Mucosa of descending colon (tissue), 3 donors: Measurements from ENCODE around the gene CRIP1. TPM values are rescaled to one million over a fixed set of nuclear protein-coding genes. Genes with fewer than 3 reads are reported as not detected.
A peak's percentile ranks its signal among the peaks of the same experiment; 100 is the strongest.

Source experiments
- ATAC-seq: fragments of 200-7000 bp; cut with Tn5 transposase; one replicate; pipeline ENCODE4 v1.9.1; 2020; ENCODE audit warnings: mild to moderate bottlenecking, moderate library complexity
- DNase-seq, 3 donors: peaks; one replicate each; pipeline ENCODE4 v3.0.0-alpha.2; 2020
- H3K36me3 ChIP-seq: fragments of 200-600 bp; one replicate; pipeline ENCODE4 v1.8.0; 2021; ENCODE audit warnings: low read depth, mild to moderate bottlenecking
- H3K4me1 ChIP-seq: fragments of 200-600 bp; one replicate; pipeline ENCODE4 v1.8.0; 2021; ENCODE audit warnings: low read depth, mild to moderate bottlenecking
- H3K4me3 ChIP-seq: fragments of 200-600 bp; one replicate; pipeline ENCODE4 v1.8.0; 2021; ENCODE audit warnings: mild to moderate bottlenecking
- H3K9me3 ChIP-seq: fragments of 200-600 bp; one replicate; pipeline ENCODE4 v1.8.0; 2021; ENCODE audit warnings: mild to moderate bottlenecking
- intact Hi-C, 2 donors: fragments of 100-400 bp; cut with DNase I in 1 of 2; cut with micrococcal nuclease in 1 of 2; formaldehyde crosslinking; loops; one replicate each; pipeline versions ENCODE4 v1.11.0 to v1.11.1; 2022; cut with DNase I, micrococcal nuclease
- total RNA-seq, 3 donors: library from RNA; stranded (reverse); fragmentation: NEBNext Ultra II Directional in 2 of 3; extraction: Animal tissue kit (Norgen Biotek cat#: 25700) in 2 of 3; gene quantifications; one replicate each; pipeline versions ENCODE4 v1.2.1 to v1.2.4, GENCODE V29; 2021 to 2023
- TF ChIP-seq, protein P1 (sequence below): fragments of 200-600 bp; IDR thresholded peaks from one replicate; pipeline ENCODE4 v1.8.0; 2022; ENCODE audit warnings: antibody characterized with exemption, mild to moderate bottlenecking
- donor health status: DM: no; HTN: no; CAD: no; lungs with moderate emphysema.
- donor health status: DM: no; HTN: no; CAD: no.
- donor health status: DM: no; HTN: yes; CAD: no.

Gene CRIP1
- total RNA-seq, 3 donors from 2014 or later: 41.3 to 144 (median 142) TPM

DNA sequence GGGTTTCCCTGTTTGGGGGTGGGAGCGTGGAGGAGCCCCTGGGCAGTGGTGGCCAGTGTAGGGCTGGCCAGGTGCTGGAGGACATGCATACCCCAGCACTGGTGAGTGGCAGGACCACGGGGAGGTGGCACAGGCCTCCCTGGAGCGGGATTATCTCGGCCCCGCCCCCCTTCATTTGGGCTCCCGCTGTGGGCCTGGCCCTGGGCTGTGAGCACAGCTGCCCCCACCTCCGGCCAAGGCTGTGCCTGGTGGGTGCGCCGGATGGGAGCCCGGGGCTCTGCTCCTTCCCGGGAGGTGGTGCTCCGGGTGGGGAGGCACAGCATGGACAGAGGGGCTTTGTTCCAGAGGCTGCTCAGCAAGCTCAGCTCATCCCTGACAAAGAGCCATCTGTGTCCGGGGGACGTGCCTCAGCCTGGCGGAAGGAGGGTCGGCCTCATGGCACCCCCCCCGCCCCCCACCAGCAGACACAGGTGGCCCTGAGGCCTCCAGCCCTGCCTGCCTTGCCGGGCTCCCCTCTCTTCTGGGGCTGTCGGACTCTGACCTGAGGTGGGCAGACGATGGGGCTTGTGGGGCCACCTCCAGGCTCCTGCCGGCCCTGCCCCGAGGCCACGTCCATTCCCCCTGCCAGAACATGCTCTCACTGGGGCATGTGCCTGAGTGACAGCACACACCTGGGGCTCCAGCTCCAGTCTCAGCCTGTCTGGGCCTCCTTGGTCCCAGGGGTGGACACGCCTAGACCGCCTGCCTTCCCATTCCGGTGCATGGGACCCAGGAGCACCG, 12.8 kb downstream of the CRIP1 start:
- intact Hi-C loops: no loop called here
- H3K4me3 ChIP-seq: no peak overlapping the region
- H3K9me3 ChIP-seq: no peaks in the 10 kb centered on the region
- H3K36me3 ChIP-seq: no peaks in the 10 kb centered on the region
- DNase-seq: peak in 2 of 3 donors; percentile 17 to 46
- no peaks in the 10 kb centered on the region for H3K4me1 ChIP-seq
- ATAC-seq: no peak
- TF ChIP-seq, protein P1, sequence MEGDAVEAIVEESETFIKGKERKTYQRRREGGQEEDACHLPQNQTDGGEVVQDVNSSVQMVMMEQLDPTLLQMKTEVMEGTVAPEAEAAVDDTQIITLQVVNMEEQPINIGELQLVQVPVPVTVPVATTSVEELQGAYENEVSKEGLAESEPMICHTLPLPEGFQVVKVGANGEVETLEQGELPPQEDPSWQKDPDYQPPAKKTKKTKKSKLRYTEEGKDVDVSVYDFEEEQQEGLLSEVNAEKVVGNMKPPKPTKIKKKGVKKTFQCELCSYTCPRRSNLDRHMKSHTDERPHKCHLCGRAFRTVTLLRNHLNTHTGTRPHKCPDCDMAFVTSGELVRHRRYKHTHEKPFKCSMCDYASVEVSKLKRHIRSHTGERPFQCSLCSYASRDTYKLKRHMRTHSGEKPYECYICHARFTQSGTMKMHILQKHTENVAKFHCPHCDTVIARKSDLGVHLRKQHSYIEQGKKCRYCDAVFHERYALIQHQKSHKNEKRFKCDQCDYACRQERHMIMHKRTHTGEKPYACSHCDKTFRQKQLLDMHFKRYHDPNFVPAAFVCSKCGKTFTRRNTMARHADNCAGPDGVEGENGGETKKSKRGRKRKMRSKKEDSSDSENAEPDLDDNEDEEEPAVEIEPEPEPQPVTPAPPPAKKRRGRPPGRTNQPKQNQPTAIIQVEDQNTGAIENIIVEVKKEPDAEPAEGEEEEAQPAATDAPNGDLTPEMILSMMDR: no peak

DNA sequence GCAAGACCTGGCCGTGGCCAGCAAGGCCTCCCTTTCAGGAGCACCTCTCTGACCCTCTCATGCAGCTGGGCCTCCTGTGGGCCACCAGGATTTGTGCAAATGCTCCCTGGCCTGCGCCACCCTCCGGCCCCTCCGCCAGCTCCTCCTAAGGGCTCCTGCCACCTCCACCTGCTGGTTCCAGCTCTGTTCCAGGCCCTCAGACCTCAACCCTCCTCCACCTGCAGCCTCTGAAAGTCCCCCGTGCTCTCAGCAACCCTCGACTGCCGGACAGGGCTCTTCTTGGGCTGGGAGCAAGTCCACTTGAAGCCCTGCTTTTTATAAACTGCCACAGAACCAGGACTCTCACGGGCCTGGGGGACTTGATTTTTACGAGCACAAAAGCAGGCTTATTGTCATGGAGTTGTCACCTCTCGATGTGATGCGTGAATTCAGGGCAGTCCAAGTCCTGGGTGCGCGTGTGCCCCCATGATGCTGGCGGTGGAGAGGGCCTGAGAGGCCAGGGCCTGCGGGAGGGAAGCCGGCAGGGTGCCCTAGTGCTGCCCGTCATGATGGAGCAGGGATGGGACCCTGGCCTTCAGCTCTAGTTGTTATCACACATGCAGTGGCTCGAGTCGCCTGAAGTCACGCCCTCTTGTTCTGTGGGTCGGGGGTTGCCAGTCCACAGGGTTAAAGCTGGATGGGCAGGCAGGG, 13.5 kb downstream of the CRIP1 start:
- H3K4me3 ChIP-seq: no peak overlapping the region
- H3K36me3 ChIP-seq: no peaks in the 10 kb centered on the region
- DNase-seq: peak in 2 of 3 donors; percentile 19 to 42
- no peaks in the 10 kb centered on the region for H3K9me3 ChIP-seq
- no peak for ATAC-seq
- no peaks in the 10 kb centered on the region for H3K4me1 ChIP-seq
- intact Hi-C loops: no loop called here
- TF ChIP-seq, protein P1: no peak

DNA sequence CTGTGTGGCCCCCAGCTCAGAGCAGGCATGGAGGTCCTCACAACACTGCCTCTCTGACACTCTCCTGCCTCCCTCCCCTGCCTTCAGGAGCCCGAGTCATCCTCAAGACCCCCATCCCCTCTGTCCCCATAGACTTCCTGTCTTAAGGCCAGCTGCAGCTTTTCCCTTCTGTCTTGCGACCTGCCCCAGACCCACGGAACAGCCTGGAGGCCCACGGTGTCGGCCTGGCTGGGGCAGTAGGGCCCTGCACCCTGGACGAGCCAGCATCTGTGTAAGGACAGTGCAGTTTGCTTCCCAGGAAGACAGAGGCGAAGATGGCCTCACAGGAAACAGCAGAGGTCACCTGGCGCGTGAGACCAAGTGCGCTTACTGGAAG, 14.0 kb downstream of the CRIP1 start:
- Histone ChIP-seq H3K36me3 (no peaks in the 10 kb centered on the region), H3K4me1 (no peaks in the 10 kb centered on the region), H3K9me3 (no peaks in the 10 kb centered on the region), H3K4me3 (no peak overlapping the region)
- TF ChIP-seq, protein P1: no peak
- DNase-seq: peak in 2 of 3 donors; percentile 11 to 40
- intact Hi-C loops: no loop called here
- no peak for ATAC-seq

DNA sequence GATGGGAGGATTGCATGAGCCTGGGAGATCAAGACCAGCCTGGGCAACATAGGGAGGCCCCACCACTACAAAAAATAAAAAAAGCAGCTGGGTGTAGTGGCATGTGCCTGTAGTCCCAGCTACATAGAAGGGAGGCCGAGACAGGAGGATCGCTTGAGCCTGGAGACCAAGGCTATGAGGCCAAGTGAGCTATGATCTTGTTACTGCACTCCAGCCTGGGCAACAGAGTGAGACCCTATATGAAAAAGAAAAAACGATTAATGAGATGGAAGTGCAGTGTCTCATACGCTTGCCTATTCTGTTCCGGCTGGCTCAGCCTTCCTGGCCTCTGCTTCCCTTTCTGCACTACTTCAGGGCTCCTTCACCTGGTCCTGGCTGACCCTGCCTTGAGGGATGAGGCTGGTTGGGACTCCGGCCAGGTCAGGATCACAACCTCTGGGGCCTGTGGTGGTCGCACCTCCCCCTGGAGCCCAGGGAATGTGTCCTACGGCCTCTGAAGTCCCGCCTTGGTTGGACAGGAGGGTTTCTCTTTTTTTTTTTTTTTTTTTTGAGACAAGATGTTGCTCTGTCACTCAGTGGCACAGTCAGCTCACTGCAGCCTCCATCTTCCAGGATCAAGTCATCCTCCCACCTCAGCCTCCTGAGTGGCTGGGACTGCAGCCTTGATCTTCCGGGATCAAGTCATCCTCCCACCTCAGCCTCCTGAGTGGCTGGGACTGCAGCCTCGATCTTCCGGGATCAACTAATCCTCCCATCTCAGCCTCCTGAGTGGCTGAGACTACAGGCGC, 15.0 kb downstream of the CRIP1 start:
- Histone ChIP-seq H3K4me3 (no peak overlapping the region), H3K9me3 (no peaks in the 10 kb centered on the region), H3K36me3 (no peaks in the 10 kb centered on the region), H3K4me1 (no peaks in the 10 kb centered on the region)
- intact Hi-C loops: no loop called here
- TF ChIP-seq, protein P1: no peak
- ATAC-seq (no peak), DNase-seq (peak in 1 of 3 donors; percentile 34)

DNA sequence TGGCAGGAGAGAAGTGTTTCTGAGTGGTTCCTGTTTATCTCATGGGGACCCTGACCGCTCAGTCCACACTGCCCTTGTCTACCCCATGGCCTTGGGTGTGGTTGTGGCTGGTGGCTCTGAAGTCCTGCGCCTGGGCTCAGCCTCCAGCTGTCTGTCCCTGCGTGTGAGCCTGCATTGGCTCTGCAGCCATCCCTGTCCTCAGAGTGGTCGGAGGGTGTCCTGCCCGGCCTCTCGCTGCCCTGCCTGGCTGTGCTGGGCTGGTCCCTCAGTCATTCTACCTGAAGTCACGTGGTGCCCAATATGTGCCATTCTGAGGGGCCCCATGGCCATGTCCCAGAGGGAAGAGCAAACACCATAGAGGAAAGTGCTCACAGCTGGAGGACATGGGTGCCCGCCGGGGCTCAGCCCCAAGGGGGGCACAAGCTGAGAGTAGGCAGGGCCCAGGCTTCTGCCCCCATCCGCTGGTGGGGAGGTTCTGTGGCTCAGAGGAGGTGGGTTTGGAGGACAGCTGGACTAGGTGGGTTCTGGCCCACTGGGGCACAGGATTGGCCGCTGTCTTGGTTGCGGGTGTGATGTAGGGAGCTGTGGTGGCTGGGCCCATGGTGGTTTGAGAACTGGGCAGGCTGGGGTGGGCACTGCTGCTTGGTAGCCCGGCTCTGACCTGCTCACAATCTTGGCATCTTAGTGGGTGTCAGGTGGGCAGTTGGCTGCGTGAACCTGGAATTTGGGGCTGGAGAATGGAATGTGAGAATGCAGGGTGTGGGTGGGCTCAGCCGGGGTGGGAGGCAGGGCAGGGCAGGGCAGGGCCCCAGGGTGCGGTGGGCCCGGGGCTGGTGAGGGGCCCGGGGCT, 16.0 kb downstream of the CRIP1 start:
- H3K36me3 ChIP-seq: no peaks in the 10 kb centered on the region
- H3K9me3 ChIP-seq: no peaks in the 10 kb centered on the region
- H3K4me1 ChIP-seq: no peaks in the 10 kb centered on the region
- DNase-seq (peak in 2 of 3 donors; percentile 12 to 33), ATAC-seq (peak; percentile 3)
- intact Hi-C loops: no loop called here
- H3K4me3 ChIP-seq: no peak overlapping the region
- TF ChIP-seq, protein P1: no peak
